Fibroblast of lung (primary cell): ENCODE data around the gene ACP6. TPM values are rescaled to one million over a fixed set of nuclear protein-coding genes. Genes with fewer than 3 reads are reported as not detected.
"Not testable (repeated sequence)": the region's sequence is repeated elsewhere in the genome, so short reads cannot be mapped to it uniquely, and the experiment has no call there.

ENCODE experiments used
- DNase-seq, 2 donors: peaks; one replicate each; pipeline versions ENCODE4 v3.0.0 to v3.0.0-alpha.2; 2010; ENCODE audit warnings: low read depth in 2 of 2
- H2AFZ ChIP-seq: 2 replicates; pipeline ENCODE4 v1.5.1; 2012; ENCODE audit warnings: low read length, control low read depth, inconsistent platforms
- H3K27ac ChIP-seq: 2 replicates; pipeline ENCODE4 v1.5.1; 2011; ENCODE audit warnings: low read length, control low read depth; ENCODE audit not compliant: insufficient read depth
- H3K27me3 ChIP-seq: 2 replicates; pipeline ENCODE4 v1.5.1; 2011; ENCODE audit warnings: mild to moderate bottlenecking, low read length; ENCODE audit not compliant: control insufficient read depth, insufficient read depth
- H3K36me3 ChIP-seq: 2 replicates; pipeline ENCODE4 v1.5.1; 2011; ENCODE audit warnings: low read length; ENCODE audit not compliant: control insufficient read depth, insufficient read depth
- H3K4me1 ChIP-seq: 2 replicates; pipeline ENCODE4 v1.5.1; 2011; ENCODE audit warnings: low read length; ENCODE audit not compliant: control insufficient read depth, insufficient read depth; ENCODE audit errors: extremely low read depth
- H3K4me2 ChIP-seq: 2 replicates; pipeline ENCODE4 v1.5.1; 2011; ENCODE audit warnings: low read length, control low read depth; ENCODE audit not compliant: insufficient read depth; ENCODE audit errors: extremely low read depth
- H3K4me3 ChIP-seq, 4 experiments: fragments of 200-600 bp in 1 of 4; sonication (generic) in 1 of 4; replicated peaks in 1 of 4; 2 replicates each; pipeline ENCODE4 v1.5.1; 2011 to 2016; ENCODE audit warnings: low read length in 4 of 4, low read depth in 3 of 4, mild to moderate bottlenecking in 3 of 4, control low read depth in 2 of 4, inconsistent platforms in 1 of 4, mixed read lengths in 1 of 4; ENCODE audit not compliant: insufficient read depth in 1 of 4; ENCODE audit errors: control extremely low read depth in 1 of 4
- H3K79me2 ChIP-seq: 2 replicates; pipeline ENCODE4 v1.5.1; 2012; ENCODE audit warnings: mild to moderate bottlenecking, low read length, inconsistent platforms; ENCODE audit not compliant: control insufficient read depth, insufficient read depth
- H3K9ac ChIP-seq: 2 replicates; pipeline ENCODE4 v1.5.1; 2011; ENCODE audit warnings: mild to moderate bottlenecking, low read length, control low read depth; ENCODE audit not compliant: insufficient read depth
- H3K9me3 ChIP-seq: 2 replicates; pipeline ENCODE4 v1.5.1; 2012; ENCODE audit warnings: low read depth, low read length; ENCODE audit not compliant: control insufficient read depth, insufficient read depth
- H4K20me1 ChIP-seq: 2 replicates; pipeline ENCODE4 v1.5.1; 2011; ENCODE audit warnings: low read length; ENCODE audit not compliant: control insufficient read depth, insufficient read depth; ENCODE audit errors: extremely low read depth
- CTCF ChIP-seq, 2 donors: IDR thresholded peaks in 1 of 2; conservative IDR thresholded peaks in 1 of 2; 1 replicate in 1 of 2; 2 replicates in 1 of 2; pipeline ENCODE4 v1.5.1; 2011 to 2012; ENCODE audit warnings: low read length in 2 of 2, control low read depth in 1 of 2, inconsistent platforms in 1 of 2, low read depth in 1 of 2, mild to moderate bottlenecking in 1 of 2
- EZH2 ChIP-seq: IDR thresholded peaks from 2 replicates; pipeline ENCODE4 v1.5.1; 2012; ENCODE audit warnings: low read length, control low read depth, mild to moderate bottlenecking; ENCODE audit errors: missing control alignments
- polyA plus RNA-seq, 2 donors: library from polyadenylated mRNA; depleted of rRNA in 1 of 2; stranded (reverse) in 1 of 2; unstranded in 1 of 2; fragments of >200 nt; gene quantifications; 2 replicates each; pipeline ENCODE4 v1.2.1, GENCODE V29; 2011 to 2012; ENCODE audit warnings: missing spikeins in 1 of 2
- total RNA-seq: library from RNA; depleted of rRNA; stranded (reverse); fragments of >200 nt; gene quantifications from 2 replicates; pipeline ENCODE4 v1.2.1, GENCODE V29; 2014

The ACP6 gene
- total and polyA plus RNA-seq, 2 donors (not counting 1 experiment from before 2014, with no cell fraction given), result 3.9 to 7.4 TPM

GRCh38 chr1:147618771-147619170, 51.6 kb downstream of the ACP6 start:
- no peak for TF ChIP-seq EZH2
- no peak for TF ChIP-seq CTCF (conservative IDR thresholded peaks at IDR 0.05 in 1 of 2, IDR thresholded peaks at IDR 0.05 in 1 of 2; ENCODE audit: low read depth in 1 of 2, low read length in 2 of 2)
- H3K4me1 ChIP-seq, result no peaks in the 10 kb centered on the region
- no peak overlapping the region for H2AFZ ChIP-seq
- H3K4me2 ChIP-seq, result no peak overlapping the region
- H3K27me3 ChIP-seq, result no peaks in the 10 kb centered on the region
- H4K20me1 ChIP-seq, result no peaks in the 10 kb centered on the region
- no peak overlapping the region for H3K27ac ChIP-seq
- H3K79me2 ChIP-seq, result no peaks in the 10 kb centered on the region
- H3K9me3 ChIP-seq, result no peaks in the 10 kb centered on the region
- H3K4me3 ChIP-seq, result no peak overlapping the region
- no peak overlapping the region for H3K9ac ChIP-seq
- peaks cover 11% of the 10 kb centered on the region for H3K36me3 ChIP-seq
- no peak for DNase-seq

GRCh38 chr1:147618077-147618569, 52.2 kb downstream of the ACP6 start:
- no peaks in the 10 kb centered on the region for H3K79me2 ChIP-seq
- no peak overlapping the region for H3K27ac ChIP-seq
- H3K4me1 ChIP-seq, result no peaks in the 10 kb centered on the region
- no peak overlapping the region for H3K4me2 ChIP-seq
- no peaks in the 10 kb centered on the region for H4K20me1 ChIP-seq
- H3K9me3 ChIP-seq, result no peaks in the 10 kb centered on the region
- peaks cover 11% of the 10 kb centered on the region for H3K36me3 ChIP-seq
- no peaks in the 10 kb centered on the region for H3K27me3 ChIP-seq
- H3K4me3 ChIP-seq, result no peak overlapping the region
- H2AFZ ChIP-seq, result no peak overlapping the region
- TF ChIP-seq CTCF (conservative IDR thresholded peaks at IDR 0.05 in 1 of 2, IDR thresholded peaks at IDR 0.05 in 1 of 2; ENCODE audit: low read depth in 1 of 2, low read length in 2 of 2), result no peak
- TF ChIP-seq EZH2, result no peak
- no peak overlapping the region for H3K9ac ChIP-seq
- no peak for DNase-seq

GRCh38 chr1:147614966-147615365, 55.4 kb downstream of the ACP6 start:
- not testable (repeated sequence) for DNase-seq, H3K27me3 ChIP-seq, H3K9ac ChIP-seq, H3K27ac ChIP-seq, H2AFZ ChIP-seq, H3K36me3 ChIP-seq, H3K79me2 ChIP-seq, H3K4me1 ChIP-seq, H4K20me1 ChIP-seq, H3K4me2 ChIP-seq, H3K4me3 ChIP-seq, H3K9me3 ChIP-seq
